ENCODE results near the gene PMM2. TPM values are rescaled to one million over a fixed set of nuclear protein-coding genes. Genes with fewer than 3 reads are reported as not detected.
A peak's percentile ranks its signal among the peaks of the same experiment; 100 is the strongest.

Gene PMM2
- total and polyA plus RNA-seq, 2 donors (not counting 3 experiments of a cell fraction or from before 2014, with no cell fraction given): 29.0 to 61.3 TPM

DNA sequence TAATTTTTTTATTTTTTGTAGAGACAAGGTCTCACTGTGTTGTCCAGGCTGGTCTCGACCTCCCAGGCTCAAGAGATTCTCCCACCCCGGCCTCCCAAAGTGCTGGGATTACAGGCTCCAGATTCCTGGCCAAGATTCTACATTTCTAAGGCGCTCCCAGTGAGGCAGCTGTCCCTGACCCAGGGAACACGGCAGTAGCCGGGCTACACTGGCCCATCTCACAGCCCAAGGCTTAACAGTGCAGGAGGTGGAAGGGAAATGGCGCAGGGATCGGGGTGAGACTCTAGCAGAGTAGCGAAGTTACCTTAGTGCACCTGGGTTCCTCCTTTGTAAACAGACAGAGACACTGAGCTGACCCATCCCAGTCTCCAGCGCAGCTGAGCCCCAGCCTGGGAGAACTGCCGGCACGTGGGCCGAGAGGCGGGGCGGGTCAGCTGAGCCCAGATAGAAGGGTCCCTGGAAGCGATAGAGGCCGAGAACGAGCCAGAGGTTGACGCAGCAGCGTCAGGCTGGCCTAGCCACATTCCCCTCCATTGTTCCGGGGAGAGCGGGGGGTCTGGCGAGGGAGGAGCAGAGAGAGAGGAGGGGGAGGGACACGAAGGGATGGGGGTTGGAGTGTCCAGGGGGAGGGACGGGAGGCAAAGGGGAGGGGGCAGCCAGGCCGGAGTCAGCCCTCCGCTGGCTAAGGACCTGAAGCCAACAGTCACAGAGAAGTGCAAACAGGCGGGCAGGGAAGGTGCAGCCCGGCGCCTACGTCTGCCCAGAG is 68.7 kb downstream of the PMM2 start:
- FAIRE-seq (no peak), DNase-seq (ENCODE audit: low read depth, low spot score) (no peak)
- no peaks in the 10 kb centered on the region for H4K20me1 ChIP-seq (replicated peaks; ENCODE audit: control insufficient read depth, extremely low read depth, insufficient read depth, low read length)
- peak overlapping the region; percentile 14 for H3K4me2 ChIP-seq (ENCODE audit: insufficient read depth, low read length)
- no peak overlapping the region for H2AFZ ChIP-seq (ENCODE audit: low read depth, low read length)
- intact Hi-C loops (cut with micrococcal nuclease): loop anchor here (5.0 kb wide), 1 partner anchor 299 kb away; no protein-coding TSS in a partner anchor
- POLR2A ChIA-PET: interaction anchor here (0.8 kb wide), 1 partner anchor 16 kb away, joined by 3 read pairs; no protein-coding TSS in a partner anchor
- peaks cover 52% of the 10 kb centered on the region for H3K79me2 ChIP-seq (ENCODE audit: control insufficient read depth, insufficient read depth, low read length)
- H3K36me3 ChIP-seq (ENCODE audit: control insufficient read depth in 2 of 2, extremely low read depth in 1 of 2, insufficient read depth in 2 of 2, low read length in 2 of 2): no peaks in the 10 kb centered on the region
- H3K9me3 ChIP-seq (replicated peaks; ENCODE audit: control insufficient read depth, insufficient read depth, low read length): no peaks in the 10 kb centered on the region
- H3K4me3 ChIP-seq (replicated peaks in 1 of 3; ENCODE audit: insufficient read depth in 1 of 3, low read depth in 1 of 3, low read length in 3 of 3): peak overlapping the region in 1 of 3 experiments; percentile 60
- dilution Hi-C loops (cut with MboI; ENCODE audit: extremely low pct_ligation_motif_present, low sequenced_read_pairs): no loop called here
- peaks cover 20% of the 10 kb centered on the region for H3K4me1 ChIP-seq (ENCODE audit: control insufficient read depth, extremely low read depth, insufficient read depth, low read length)
- CTCF ChIA-PET: interaction anchor here (1.6 to 8.0 kb wide), 2 partner anchors 10 to 15 kb away, joined by 4 to 67 read pairs; partner anchors contain the start of gene LITAFD
- TF ChIP-seq EZH2 (IDR thresholded peaks at IDR 0.05; ENCODE audit: borderline replicate concordance, low read depth, low read length, severe bottlenecking) (no peak), FOS (IDR thresholded peaks at IDR 0.05; ENCODE audit: borderline replicate concordance, insufficient read depth, low read length) (no peak), MYC (IDR thresholded peaks at IDR 0.05; ENCODE audit: low read depth, low read length) (no peak), POLR2AphosphoS5 (IDR thresholded peaks at IDR 0.05; ENCODE audit: insufficient read depth, low read depth, low read length) (no peak), CTCF (IDR thresholded peaks at IDR 0.05; ENCODE audit: extremely low read depth in 1 of 2, insufficient read depth in 1 of 2, low read depth in 1 of 2, low read length in 2 of 2) (no peak), POLR2A (IDR thresholded peaks at IDR 0.05; ENCODE audit: low read depth, low read length) (no peak), JUN (IDR thresholded peaks at IDR 0.05; ENCODE audit: borderline replicate concordance, insufficient read depth, insufficient read length, low read depth) (no peak), GATA2 (IDR thresholded peaks at IDR 0.05; ENCODE audit: insufficient read depth, insufficient read length, low read depth, low read length) (no peak)
- TF ChIP-seq, protein P1, sequence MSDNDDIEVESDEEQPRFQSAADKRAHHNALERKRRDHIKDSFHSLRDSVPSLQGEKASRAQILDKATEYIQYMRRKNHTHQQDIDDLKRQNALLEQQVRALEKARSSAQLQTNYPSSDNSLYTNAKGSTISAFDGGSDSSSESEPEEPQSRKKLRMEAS (IDR thresholded peaks at IDR 0.05; ENCODE audit: insufficient read depth, insufficient read length): no peak
- H3K27me3 ChIP-seq (ENCODE audit: control insufficient read depth in 2 of 2, insufficient read depth in 2 of 2, low read length in 2 of 2): no peaks in the 10 kb centered on the region
- no peak overlapping the region for H3K27ac ChIP-seq (ENCODE audit: insufficient read depth, low read depth, low read length)
- H3K9ac ChIP-seq (replicated peaks; ENCODE audit: extremely low read depth, insufficient read depth, low read length): no peak overlapping the region
- BruUV-seq (replicated peaks): no TSS peak
- no peaks in the 10 kb centered on the region for H3K9me1 ChIP-seq (replicated peaks; ENCODE audit: control insufficient read depth, extremely low read depth, insufficient read depth, low read length)
